CD4-positive, alpha-beta T cell (primary cell): ENCODE data around the gene ZNF692. TPM values are rescaled to one million over a fixed set of nuclear protein-coding genes. Genes with fewer than 3 reads are reported as not detected.

Experiments
- ATAC-seq: fragments of 200-7000 bp; cut with Tn5 transposase; one replicate; pipeline ENCODE4 v1.10.0; 2022; ENCODE audit warnings: mild to moderate bottlenecking; ENCODE audit not compliant: poor library complexity
- CTCF ChIA-PET: fragments of 350-600 bp; sonication (Branson Sonifier 250); formaldehyde crosslinking; loops from one replicate; lab custom pipeline; 2021; ENCODE audit warnings: antibody characterized with exemption, inconsistent platforms; lab: Charles Lee
- POLR2A ChIA-PET: fragments of 350-600 bp; sonication (Branson Sonifier 250); formaldehyde crosslinking; loops from one replicate; lab custom pipeline; 2021; ENCODE audit warnings: antibody characterized with exemption, inconsistent platforms; lab: Charles Lee
- DNase-seq, 14 experiments: peaks; one replicate each; pipeline ENCODE4 v3.0.0-alpha.2; 2013 to 2020; ENCODE audit warnings: mixed read lengths in 2 of 14
- H3K27ac ChIP-seq, 2 donors: one replicate each; pipeline versions ENCODE4 v1.5.1 to v1.7.0; 2013; ENCODE audit warnings: low read length in 2 of 2, low read depth in 1 of 2, mild to moderate bottlenecking in 1 of 2
- H3K27me3 ChIP-seq, 2 experiments: 1 replicate in 1 of 2; 2 replicates in 1 of 2; pipeline versions ENCODE4 v1.6.1 to v1.7.0; 2013; ENCODE audit warnings: low read length in 2 of 2, control low read depth in 1 of 2, mild to moderate bottlenecking in 1 of 2, moderate library complexity in 1 of 2; ENCODE audit not compliant: insufficient read depth in 2 of 2, control insufficient read depth in 1 of 2
- H3K36me3 ChIP-seq: one replicate; pipeline ENCODE4 v1.6.1; 2013; ENCODE audit warnings: low read length, control low read depth; ENCODE audit not compliant: insufficient read depth
- H3K4me1 ChIP-seq: one replicate; pipeline ENCODE4 v1.6.1; 2013; ENCODE audit warnings: low read length, control low read depth; ENCODE audit not compliant: insufficient read depth
- H3K4me3 ChIP-seq: one replicate; pipeline ENCODE4 v1.5.1; 2013; ENCODE audit warnings: mild to moderate bottlenecking, low read length, moderate library complexity
- H3K9me3 ChIP-seq, 2 experiments: 1 replicate in 1 of 2; 2 replicates in 1 of 2; pipeline versions ENCODE4 v1.6.1 to v1.7.0; 2013; ENCODE audit warnings: low read length in 2 of 2, mild to moderate bottlenecking in 2 of 2, control low read depth in 1 of 2, moderate library complexity in 1 of 2; ENCODE audit not compliant: control insufficient read depth in 1 of 2, insufficient read depth in 1 of 2
- H3K27ac Mint-ChIP-seq: one replicate; pipeline ENCODE4 v1.8.0; 2020; ENCODE audit warnings: mixed read lengths
- H3K27me3 Mint-ChIP-seq: one replicate; pipeline ENCODE4 v1.8.0; 2021; ENCODE audit warnings: mixed read lengths
- H3K36me3 Mint-ChIP-seq: one replicate; pipeline ENCODE4 v1.8.0; 2021; ENCODE audit warnings: low read depth, mixed read lengths
- H3K4me1 Mint-ChIP-seq: one replicate; pipeline ENCODE4 v1.8.0; 2021; ENCODE audit warnings: low read depth, mixed read lengths
- H3K4me3 Mint-ChIP-seq: one replicate; pipeline ENCODE4 v1.8.0; 2020; ENCODE audit warnings: mild to moderate bottlenecking, mixed read lengths
- H3K9me3 Mint-ChIP-seq: one replicate; pipeline ENCODE4 v1.8.0; 2020; ENCODE audit warnings: mixed read lengths
- CTCF ChIP-seq: fragments of 200-600 bp; IDR thresholded peaks from one replicate; pipeline ENCODE4 v1.8.0; 2022; ENCODE audit warnings: antibody characterized with exemption, mild to moderate bottlenecking
- intact Hi-C, 2 experiments: fragments of 100-400 bp; cut with DNase I in 1 of 2; cut with micrococcal nuclease in 1 of 2; formaldehyde crosslinking; loops; one replicate each; pipeline versions ENCODE4 v1.15.1 to v1.9.0; 2023 to 2025; cut with DNase I, micrococcal nuclease
- total RNA-seq, 174 experiments: library from RNA in 2 of 174; stranded (reverse) in 2 of 174; gene quantifications; one replicate each; pipeline ENCODE4 v1.2.3 and lab custom pipeline; 2021 to 2026

The ZNF692 gene
- total RNA-seq, 2 experiments from 2014 or later: 23.3 to 27.3 TPM

DNA sequence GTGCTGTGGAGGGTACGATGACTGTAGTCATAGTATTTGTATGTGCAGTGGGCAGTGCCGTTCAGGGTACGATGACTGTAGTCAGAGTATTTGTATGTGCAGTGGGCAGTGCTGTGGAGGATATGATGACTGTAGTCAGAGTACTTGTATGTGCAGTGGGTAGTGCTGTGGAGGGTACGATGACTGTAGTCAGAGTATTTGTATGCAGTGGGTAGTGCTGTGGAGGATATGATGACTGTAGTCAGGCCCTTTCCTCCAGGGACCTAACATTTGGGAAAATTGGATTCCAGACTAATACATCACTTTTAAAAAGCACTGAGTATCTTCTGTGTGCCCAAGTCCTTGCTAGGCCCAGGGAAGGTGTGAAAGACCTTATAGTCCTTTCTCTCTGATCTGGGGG, 17.9 kb downstream of the ZNF692 start:
- no peak overlapping the region for H3K27ac ChIP-seq
- ATAC-seq: no peak
- POLR2A ChIA-PET: interaction anchor here (4.2 kb wide), 1 partner anchor 17 kb away, joined by 98 read pairs; the partner anchor contains the start of gene ZNF692

DNA sequence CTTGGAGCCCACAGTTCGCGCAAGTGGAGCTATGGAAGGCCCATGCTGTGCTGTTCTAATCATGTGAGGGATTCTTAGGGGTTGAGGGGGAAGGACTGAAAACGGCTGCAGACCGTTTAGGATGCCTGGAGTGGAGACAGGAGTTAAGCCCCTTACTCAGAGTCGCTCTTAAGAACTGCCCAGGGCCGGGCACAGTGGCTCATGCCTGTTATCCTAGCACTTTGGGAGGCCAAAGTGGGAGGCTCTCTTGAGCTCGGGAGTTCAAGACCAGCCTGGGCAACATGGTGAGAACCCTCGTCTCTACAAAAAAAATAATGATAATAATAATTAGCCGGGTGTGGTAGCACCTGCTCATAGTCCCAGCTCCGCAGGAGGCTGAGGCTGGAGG, 19.7 kb downstream of the ZNF692 start:
- no peak for TF ChIP-seq CTCF
- Mint-ChIP-seq H3K36me3 (peaks cover 7% of the 10 kb centered on the region), H3K9me3 (no peaks in the 10 kb centered on the region), H3K4me3 (no peak overlapping the region), H3K4me1 (peaks cover 30% of the 10 kb centered on the region), H3K27me3 (no peaks in the 10 kb centered on the region), H3K27ac (no peak overlapping the region)
- CTCF ChIA-PET: interaction anchor here (7.7 kb wide), 1 partner anchor 20 kb away, joined by 65 read pairs; the partner anchor contains the start of gene ZNF692
- POLR2A ChIA-PET: interaction anchor here (2.0 to 4.4 kb wide), 6 partner anchors 12 to 69 kb away, joined by 5 to 98 read pairs (median 28); partner anchors contain the start of genes PGBD2, SH3BP5L and ZNF692
- no peak for DNase-seq
- H3K4me3 ChIP-seq: peak overlapping the region; percentile 81
- no peak for ATAC-seq
- intact Hi-C loops: loop anchor here in 1 of 2 experiments (1.0 kb wide), 1 partner anchor 18 kb away; no protein-coding TSS in a partner anchor
- no peaks in the 10 kb centered on the region for H3K27me3 ChIP-seq
- H3K27ac ChIP-seq: peak overlapping the region; percentile 94 to 99
- no peaks in the 10 kb centered on the region for H3K9me3 ChIP-seq
- H3K4me1 ChIP-seq: peaks cover 37% of the 10 kb centered on the region
- H3K36me3 ChIP-seq: peaks cover 9% of the 10 kb centered on the region

More for the DNA sequence above, 17.9 kb downstream of the ZNF692 start:
- Histone ChIP-seq H3K27me3 (no peaks in the 10 kb centered on the region), H3K9me3 (no peaks in the 10 kb centered on the region), H3K36me3 (peaks cover 26% of the 10 kb centered on the region), H3K4me3 (no peak overlapping the region), H3K4me1 (peaks cover 37% of the 10 kb centered on the region)
- intact Hi-C loops: no loop called here
- H3K27me3 Mint-ChIP-seq: no peaks in the 10 kb centered on the region
- peaks cover 30% of the 10 kb centered on the region for H3K4me1 Mint-ChIP-seq
- peak overlapping the region; percentile 68 for H3K4me3 Mint-ChIP-seq
- no peaks in the 10 kb centered on the region for H3K9me3 Mint-ChIP-seq
- DNase-seq: no peak
- H3K27ac Mint-ChIP-seq: no peak overlapping the region
- TF ChIP-seq CTCF: no peak
- H3K36me3 Mint-ChIP-seq: peaks cover 23% of the 10 kb centered on the region
- CTCF ChIA-PET: interaction anchor here (1.2 to 7.7 kb wide), 3 partner anchors 15 to 18 kb away, joined by 3 to 65 read pairs (median 3); partner anchors contain the start of genes SH3BP5L and ZNF692

GRCh38 chr1:248838357-248839167, 20.3 kb downstream of the ZNF692 start:
- peaks cover 37% of the 10 kb centered on the region for H3K4me1 ChIP-seq
- ChIA-PET CTCF (interaction anchor here (1.1 to 7.7 kb wide), 3 partner anchors 10 to 20 kb away, joined by 4 to 65 read pairs (median 31); partner anchors contain the start of genes SH3BP5L and ZNF692), POLR2A (interaction anchor here (0.9 to 4.4 kb wide), 8 partner anchors 11 to 70 kb away, joined by 3 to 98 read pairs (median 16); partner anchors contain the start of genes PGBD2, SH3BP5L and ZNF692)
- Mint-ChIP-seq H3K4me3 (no peak overlapping the region), H3K27me3 (peaks cover 3% of the 10 kb centered on the region), H3K27ac (no peak overlapping the region), H3K4me1 (peaks cover 30% of the 10 kb centered on the region), H3K36me3 (peaks cover 6% of the 10 kb centered on the region), H3K9me3 (no peaks in the 10 kb centered on the region)
- peak overlapping the region; percentile 94 to 99 for H3K27ac ChIP-seq
- H3K9me3 ChIP-seq: no peaks in the 10 kb centered on the region
- H3K4me3 ChIP-seq: peak overlapping the region; percentile 81
- DNase-seq (peak; percentile 73 to 94 (median 83)), ATAC-seq (peak; percentile 70)
- H3K27me3 ChIP-seq: no peaks in the 10 kb centered on the region
- TF ChIP-seq CTCF: no peak
- peaks cover 8% of the 10 kb centered on the region for H3K36me3 ChIP-seq
- intact Hi-C loops: loop anchor here (1.0 kb wide), 4 partner anchors 12 to 68 kb away; partner anchors contain the start of genes PGBD2 (in 1 of the 2) and ZNF692 (in 1 of the 2)
